Gastrocnemius medialis (tissue), 4 donors: Measurements from ENCODE around the gene ZNF366.

ENCODE experiments used
- CTCF ChIP-seq, 5 experiments: fragments of 450-650 bp in 3 of 5; fragments of 200-600 bp in 2 of 5; sonication (generic) in 2 of 5; IDR thresholded peaks in 4 of 5; conservative IDR thresholded peaks in 1 of 5; 1 replicate in 4 of 5; 2 replicates in 1 of 5; pipeline ENCODE4 v1.5.1; 2016 to 2019; ENCODE audit warnings: antibody characterized with exemption in 5 of 5, mild to moderate bottlenecking in 3 of 5, moderate library complexity in 3 of 5
- POLR2A ChIP-seq, 2 donors: fragments of 450-650 bp; IDR thresholded peaks; one replicate each; pipeline ENCODE4 v1.6.1; 2017; ENCODE audit warnings: antibody characterized with exemption in 2 of 2, mild to moderate bottlenecking in 2 of 2, moderate library complexity in 2 of 2

DNA sequence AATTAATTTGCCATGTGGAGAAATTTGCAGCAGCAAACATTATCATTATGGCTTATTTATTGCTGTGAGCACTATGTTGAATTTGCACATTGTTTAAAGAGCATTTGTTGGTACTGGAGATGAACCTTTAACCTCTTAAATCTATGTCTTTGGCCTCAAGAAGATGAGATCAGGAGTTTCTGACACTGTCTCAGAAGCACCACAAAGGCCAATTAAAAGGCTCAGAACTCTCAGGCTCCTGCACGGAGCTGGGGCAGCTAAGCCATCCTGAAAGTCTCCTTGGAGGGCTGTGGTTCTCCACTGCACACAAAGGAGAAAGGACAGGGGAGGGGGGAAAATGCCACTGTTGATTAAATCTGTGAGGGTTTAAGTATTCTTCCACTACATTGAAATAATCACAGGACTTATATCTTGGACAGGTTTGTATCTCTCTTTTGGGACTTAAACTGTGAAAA lies 33.1 kb downstream of the ZNF366 start:
- TF ChIP-seq CTCF (IDR thresholded peaks at IDR 0.05 in 4 of 5, conservative IDR thresholded peaks at IDR 0.05 in 1 of 5) = no peak
- no peak for TF ChIP-seq POLR2A (IDR thresholded peaks at IDR 0.05)
